Kidney epithelial cell (primary cell): Measurements from ENCODE around the gene PIK3R3. TPM values are rescaled to one million over a fixed set of nuclear protein-coding genes. Genes with fewer than 3 reads are reported as not detected.

Experiments used
- DNase-seq: peaks from one replicate; pipeline ENCODE4 v3.0.0-alpha.2; 2010; ENCODE audit warnings: low read depth
- H3K27me3 ChIP-seq: 2 replicates; pipeline ENCODE4 v1.6.0; 2011; ENCODE audit warnings: low read length; ENCODE audit not compliant: control insufficient read depth, insufficient read depth
- H3K36me3 ChIP-seq: 2 replicates; pipeline ENCODE4 v1.5.1; 2011; ENCODE audit warnings: low read length; ENCODE audit not compliant: control insufficient read depth, insufficient read depth
- H3K4me3 ChIP-seq: 2 replicates; pipeline ENCODE4 v1.5.1; 2011; ENCODE audit warnings: low read depth, mild to moderate bottlenecking, control low read depth, low read length
- total RNA-seq: library from RNA; depleted of rRNA; stranded (reverse); fragments of >200 nt; gene quantifications from 2 replicates; pipeline ENCODE4 v1.2.3, GENCODE V29; 2015
- TF ChIP-seq, protein P1 (sequence below): IDR thresholded peaks from 2 replicates; pipeline ENCODE4 v1.5.1; 2011; ENCODE audit warnings: mild to moderate bottlenecking, moderate library complexity, low read length, control low read depth, inconsistent platforms; ENCODE audit not compliant: insufficient read depth, poor library complexity, severe bottlenecking

PIK3R3 gene
- total RNA-seq, 1 donor from 2014 or later, result 7.4 TPM

GRCh38 chr1:46159516-46159915 lies 27.1 kb upstream of the PIK3R3 start:
- DNase-seq, result no peak
- Histone ChIP-seq H3K27me3 (no peaks in the 10 kb centered on the region), H3K4me3 (no peak overlapping the region), H3K36me3 (no peaks in the 10 kb centered on the region)
- TF ChIP-seq, protein P1, sequence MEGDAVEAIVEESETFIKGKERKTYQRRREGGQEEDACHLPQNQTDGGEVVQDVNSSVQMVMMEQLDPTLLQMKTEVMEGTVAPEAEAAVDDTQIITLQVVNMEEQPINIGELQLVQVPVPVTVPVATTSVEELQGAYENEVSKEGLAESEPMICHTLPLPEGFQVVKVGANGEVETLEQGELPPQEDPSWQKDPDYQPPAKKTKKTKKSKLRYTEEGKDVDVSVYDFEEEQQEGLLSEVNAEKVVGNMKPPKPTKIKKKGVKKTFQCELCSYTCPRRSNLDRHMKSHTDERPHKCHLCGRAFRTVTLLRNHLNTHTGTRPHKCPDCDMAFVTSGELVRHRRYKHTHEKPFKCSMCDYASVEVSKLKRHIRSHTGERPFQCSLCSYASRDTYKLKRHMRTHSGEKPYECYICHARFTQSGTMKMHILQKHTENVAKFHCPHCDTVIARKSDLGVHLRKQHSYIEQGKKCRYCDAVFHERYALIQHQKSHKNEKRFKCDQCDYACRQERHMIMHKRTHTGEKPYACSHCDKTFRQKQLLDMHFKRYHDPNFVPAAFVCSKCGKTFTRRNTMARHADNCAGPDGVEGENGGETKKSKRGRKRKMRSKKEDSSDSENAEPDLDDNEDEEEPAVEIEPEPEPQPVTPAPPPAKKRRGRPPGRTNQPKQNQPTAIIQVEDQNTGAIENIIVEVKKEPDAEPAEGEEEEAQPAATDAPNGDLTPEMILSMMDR, result no peak

- Histone ChIP-seq H3K36me3 (no peaks in the 10 kb centered on the region), H3K27me3 (no peaks in the 10 kb centered on the region), H3K4me3 (no peak overlapping the region)
- TF ChIP-seq, protein P1, result no peak
- no peak for DNase-seq
These were observed 26.2 kb upstream of the PIK3R3 start for GRCh38 chr1:46158312-46159281.

- Histone ChIP-seq H3K27me3 (no peaks in the 10 kb centered on the region), H3K36me3 (no peaks in the 10 kb centered on the region), H3K4me3 (no peak overlapping the region)
- TF ChIP-seq, protein P1, result no peak
- no peak for DNase-seq
These were observed 25.5 kb upstream of the PIK3R3 start for GRCh38 chr1:46157916-46158311.

DNA sequence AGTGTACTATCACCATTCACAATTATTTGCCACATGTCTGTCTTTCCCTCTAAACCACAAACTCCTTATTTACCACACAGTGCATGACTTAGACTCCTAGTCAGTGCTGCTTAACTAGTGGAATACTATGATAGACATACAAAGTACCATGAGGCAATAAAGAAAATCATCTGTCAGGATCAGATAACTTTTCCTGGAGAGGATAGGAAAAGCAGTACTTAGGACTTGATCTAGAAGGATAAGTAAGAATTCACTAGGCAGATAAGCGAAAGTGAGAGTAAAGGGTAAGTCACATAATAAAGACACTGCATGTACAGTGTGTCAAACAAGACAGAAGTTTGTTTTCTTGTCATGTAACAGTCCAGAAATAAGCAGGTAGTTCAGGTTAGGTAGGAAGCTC lies 21.3 kb upstream of the PIK3R3 start:
- no peak for DNase-seq
- no peaks in the 10 kb centered on the region for H3K27me3 ChIP-seq
- H3K36me3 ChIP-seq, result no peaks in the 10 kb centered on the region
- H3K4me3 ChIP-seq, result no peak overlapping the region
- TF ChIP-seq, protein P1, result no peak

- H3K27me3 ChIP-seq, result no peaks in the 10 kb centered on the region
- TF ChIP-seq, protein P1, result no peak
- H3K4me3 ChIP-seq, result no peak overlapping the region
- DNase-seq, result no peak
- no peaks in the 10 kb centered on the region for H3K36me3 ChIP-seq
These were observed 20.8 kb upstream of the PIK3R3 start for GRCh38 chr1:46153228-46153627.

GRCh38 chr1:46152016-46152415 lies 19.6 kb upstream of the PIK3R3 start:
- TF ChIP-seq, protein P1, result no peak
- Histone ChIP-seq H3K4me3 (no peak overlapping the region), H3K27me3 (no peaks in the 10 kb centered on the region), H3K36me3 (no peaks in the 10 kb centered on the region)
- no peak for DNase-seq
